OCI-LY7 (cell line): Measurements from ENCODE around the gene SLMAP.

Source experiments
- EZH2phosphoT487 ChIP-seq: fragments of 200-600 bp; sonication (generic); IDR thresholded peaks from 2 replicates; pipeline ENCODE4 v1.6.1; 2018; ENCODE audit warnings: low read depth, borderline replicate concordance, mild to moderate bottlenecking, mixed run types, antibody characterized with exemption, low read length, moderate library complexity, mixed read lengths
- TF ChIP-seq, protein P1 (sequence below): fragments of 200-600 bp; sonication (generic); conservative IDR thresholded peaks from 2 replicates; pipeline ENCODE4 v1.5.1; 2014; ENCODE audit warnings: mild to moderate bottlenecking, antibody characterized with exemption, low read length, moderate library complexity, mixed read lengths

DNA sequence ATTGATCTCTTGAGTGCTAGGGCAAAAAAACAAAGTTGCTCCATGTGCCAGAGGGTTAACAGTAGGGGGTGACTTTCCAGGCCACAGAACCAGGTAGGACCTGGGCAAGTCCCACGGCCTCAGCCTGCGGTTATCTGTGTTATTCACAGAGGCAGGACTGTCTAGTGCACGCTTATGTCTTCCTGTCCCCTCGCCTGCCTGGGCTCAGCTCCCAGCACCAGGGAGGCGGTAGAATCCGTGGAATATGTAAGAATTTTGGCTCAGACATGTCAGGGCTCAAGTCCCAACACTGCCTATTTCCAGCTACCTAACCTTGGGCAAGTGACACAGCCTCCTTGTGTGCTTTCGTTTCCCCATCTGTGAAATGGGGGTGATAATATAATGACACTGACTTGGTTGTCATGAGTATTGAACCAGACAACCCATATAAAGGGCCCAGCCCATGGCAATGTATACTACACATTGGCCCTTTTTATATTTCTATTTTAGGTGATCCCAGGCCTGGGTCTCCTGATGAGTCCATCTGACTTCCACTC lies 207.8 kb downstream of the SLMAP start:
- TF ChIP-seq, protein P1, sequence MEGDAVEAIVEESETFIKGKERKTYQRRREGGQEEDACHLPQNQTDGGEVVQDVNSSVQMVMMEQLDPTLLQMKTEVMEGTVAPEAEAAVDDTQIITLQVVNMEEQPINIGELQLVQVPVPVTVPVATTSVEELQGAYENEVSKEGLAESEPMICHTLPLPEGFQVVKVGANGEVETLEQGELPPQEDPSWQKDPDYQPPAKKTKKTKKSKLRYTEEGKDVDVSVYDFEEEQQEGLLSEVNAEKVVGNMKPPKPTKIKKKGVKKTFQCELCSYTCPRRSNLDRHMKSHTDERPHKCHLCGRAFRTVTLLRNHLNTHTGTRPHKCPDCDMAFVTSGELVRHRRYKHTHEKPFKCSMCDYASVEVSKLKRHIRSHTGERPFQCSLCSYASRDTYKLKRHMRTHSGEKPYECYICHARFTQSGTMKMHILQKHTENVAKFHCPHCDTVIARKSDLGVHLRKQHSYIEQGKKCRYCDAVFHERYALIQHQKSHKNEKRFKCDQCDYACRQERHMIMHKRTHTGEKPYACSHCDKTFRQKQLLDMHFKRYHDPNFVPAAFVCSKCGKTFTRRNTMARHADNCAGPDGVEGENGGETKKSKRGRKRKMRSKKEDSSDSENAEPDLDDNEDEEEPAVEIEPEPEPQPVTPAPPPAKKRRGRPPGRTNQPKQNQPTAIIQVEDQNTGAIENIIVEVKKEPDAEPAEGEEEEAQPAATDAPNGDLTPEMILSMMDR, result no peak
- no peak for TF ChIP-seq EZH2phosphoT487
